Measurements from ENCODE around the gene LGALS3BP.
"Not testable (repeated sequence)": the region's sequence is repeated elsewhere in the genome, so short reads cannot be mapped to it uniquely, and the experiment has no call there.

The LGALS3BP gene

DNA sequence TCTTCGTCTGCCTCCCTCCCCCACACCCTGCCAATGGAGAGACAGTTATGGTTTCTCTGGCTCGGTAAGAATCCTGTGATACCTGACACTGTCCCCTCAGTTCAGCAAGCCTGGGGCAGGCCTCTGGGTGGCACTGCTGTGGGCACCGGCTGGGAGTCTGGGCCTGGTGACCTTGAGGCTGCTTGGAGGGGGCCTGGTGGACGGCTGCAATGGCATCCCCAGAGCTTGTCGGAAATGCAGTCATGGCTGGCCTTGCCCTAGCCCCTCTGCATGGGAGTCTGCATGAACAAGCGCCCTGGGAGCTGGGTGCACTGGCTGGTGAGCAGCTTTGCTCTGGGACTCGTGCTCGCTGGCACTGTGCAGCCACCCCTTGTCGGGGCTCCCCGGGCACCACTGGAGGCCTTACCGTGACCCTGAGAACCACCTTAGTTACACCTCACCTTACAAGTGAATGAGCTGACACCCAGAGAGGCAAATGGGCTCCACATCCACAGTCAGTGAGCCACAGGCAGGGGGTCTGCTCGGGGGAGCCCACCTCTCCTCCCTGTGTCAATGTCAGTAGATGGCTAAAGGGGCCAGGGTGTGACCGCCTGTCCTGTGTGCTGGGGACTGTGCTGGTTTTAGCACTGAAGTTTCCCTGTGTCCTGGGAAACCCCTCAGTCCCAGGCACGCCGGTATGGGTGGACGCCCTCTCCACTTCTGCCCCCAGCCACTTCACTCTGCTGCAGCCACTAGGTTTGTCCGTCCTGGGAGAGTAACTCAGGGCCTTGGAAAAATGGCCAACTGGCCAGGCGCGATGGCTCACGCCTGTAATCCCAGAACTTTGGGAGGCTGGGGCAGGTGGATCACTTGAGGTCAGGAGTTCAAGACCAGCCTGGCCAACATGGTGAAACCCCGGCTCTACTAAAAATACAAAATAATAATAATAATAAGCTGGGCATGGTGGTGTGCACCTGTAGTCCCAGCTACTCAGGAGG, 1.4 kb downstream of the LGALS3BP start:
- no peak for DNase-seq

- DNase-seq, result no peak
Observed at GRCh38 chr17:78977681-78977943, 2.1 kb downstream of the LGALS3BP start.

- no peak for DNase-seq
Observed at GRCh38 chr17:78976907-78977680, 2.6 kb downstream of the LGALS3BP start.

DNA sequence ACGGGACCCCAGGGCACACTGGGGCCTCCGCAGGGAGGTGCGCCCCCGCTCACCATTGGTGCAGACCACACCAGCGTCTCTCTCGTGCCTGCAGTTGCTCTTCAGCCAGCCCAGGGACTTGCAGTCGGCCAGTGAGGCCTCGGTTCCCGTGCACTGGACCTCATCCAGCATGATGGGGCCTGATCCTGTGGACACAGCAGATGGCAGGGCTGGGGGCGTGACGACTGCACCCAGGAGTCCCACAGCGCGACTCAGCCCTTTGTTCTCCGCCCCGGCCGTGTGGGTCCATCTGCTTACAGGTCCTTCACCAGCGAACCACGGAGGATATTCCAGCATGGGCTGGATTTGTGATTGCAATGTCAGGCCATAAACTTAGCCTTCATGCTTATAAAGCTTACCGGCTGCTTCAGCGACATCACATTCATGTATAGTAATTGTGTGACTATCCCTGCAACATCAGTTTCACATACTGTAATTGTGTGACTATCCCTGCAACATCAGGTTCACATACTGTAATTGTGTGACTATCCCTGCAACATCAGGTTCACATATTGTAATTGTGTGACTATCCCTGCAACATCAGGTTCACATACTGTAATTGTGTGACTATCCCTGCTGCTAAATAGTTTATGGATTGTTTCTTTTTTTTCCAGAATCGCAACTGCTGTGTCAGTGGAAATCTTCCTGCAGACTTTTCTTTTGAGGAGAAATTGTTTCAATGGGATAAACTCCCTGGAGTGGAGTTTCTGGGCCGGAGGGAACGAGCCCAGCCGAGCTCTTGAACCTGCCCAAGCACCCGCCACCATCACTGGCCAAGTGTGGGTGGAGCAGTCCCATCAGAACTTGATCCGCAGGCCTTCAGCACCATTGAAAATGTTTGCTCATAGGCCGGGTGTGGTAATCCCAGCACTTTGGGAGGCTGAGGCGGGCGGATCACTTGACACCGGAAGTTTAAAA, 4.8 kb downstream of the LGALS3BP start:
- no peak for DNase-seq

GRCh38 chr17:78973792-78974520, 5.8 kb downstream of the LGALS3BP start:
- DNase-seq, result no peak

DNA sequence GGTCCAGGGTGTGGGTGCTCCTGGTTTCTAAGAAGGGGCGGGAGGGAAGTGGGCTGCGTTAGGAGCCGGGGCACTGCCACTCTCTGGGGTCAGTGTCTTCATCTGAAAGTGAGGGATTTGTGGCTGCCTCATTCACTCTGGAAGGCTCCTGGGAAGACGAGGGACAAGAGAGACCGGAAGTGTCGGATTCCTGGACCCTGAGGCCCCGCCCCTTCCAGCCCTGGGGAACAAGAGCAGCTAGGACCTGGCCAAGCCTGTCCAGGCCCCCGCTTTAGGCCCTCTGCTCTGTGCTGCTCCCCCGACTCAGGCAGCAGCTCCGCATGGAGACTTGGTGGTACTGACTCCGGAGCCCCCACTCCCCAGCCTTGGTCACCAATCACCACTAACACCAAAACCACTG, 6.5 kb downstream of the LGALS3BP start:
- no peak for DNase-seq

- no peak for DNase-seq
Observed at GRCh38 chr17:78972507-78973105, 7.1 kb downstream of the LGALS3BP start.

DNA sequence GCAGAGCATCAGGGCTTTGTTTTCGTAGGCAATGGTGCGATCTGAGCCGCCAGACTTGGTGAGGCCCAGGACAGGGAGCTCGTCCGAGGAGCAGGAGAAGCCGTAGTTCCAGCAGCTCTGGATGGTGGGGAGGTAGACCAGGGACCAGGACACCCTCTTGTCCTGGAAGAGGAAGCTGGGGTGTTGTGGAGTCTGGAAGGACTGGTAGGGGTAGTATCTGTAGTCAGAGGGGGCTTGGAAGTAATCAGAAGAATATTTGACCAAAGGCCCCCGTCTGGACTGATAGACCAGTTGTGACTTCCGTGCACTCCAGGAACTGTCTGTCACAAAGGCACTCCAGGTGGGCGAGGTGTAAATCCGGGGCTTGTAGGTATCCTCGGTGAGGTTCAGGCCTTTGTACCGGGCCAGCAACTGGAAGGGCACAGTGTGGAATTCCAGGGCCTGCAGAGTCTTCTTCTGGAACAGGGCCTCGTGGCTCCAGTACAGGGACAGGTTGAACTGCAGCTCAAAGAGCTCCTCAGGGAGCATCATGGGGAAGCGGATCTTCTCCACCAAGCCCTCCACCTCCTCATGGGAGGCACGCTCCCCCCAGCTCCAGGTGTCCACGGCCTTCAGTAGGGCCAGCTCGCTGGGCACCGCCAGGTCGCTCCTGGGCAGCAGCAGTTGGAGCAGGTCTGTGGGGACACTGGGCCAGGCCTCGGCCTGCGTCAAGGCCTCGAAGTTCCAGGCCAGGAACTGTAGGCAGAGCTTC, 7.8 kb downstream of the LGALS3BP start:
- DNase-seq, result no peak

GRCh38 chr17:78970834-78971755, 8.6 kb downstream of the LGALS3BP start:
- DNase-seq, result no peak

- DNase-seq, result no peak
Observed at GRCh38 chr17:78969865-78970264, 9.9 kb downstream of the LGALS3BP start.

GRCh38 chr17:78967782-78968362, 11.9 kb downstream of the LGALS3BP start:
- DNase-seq, result no peak

DNA sequence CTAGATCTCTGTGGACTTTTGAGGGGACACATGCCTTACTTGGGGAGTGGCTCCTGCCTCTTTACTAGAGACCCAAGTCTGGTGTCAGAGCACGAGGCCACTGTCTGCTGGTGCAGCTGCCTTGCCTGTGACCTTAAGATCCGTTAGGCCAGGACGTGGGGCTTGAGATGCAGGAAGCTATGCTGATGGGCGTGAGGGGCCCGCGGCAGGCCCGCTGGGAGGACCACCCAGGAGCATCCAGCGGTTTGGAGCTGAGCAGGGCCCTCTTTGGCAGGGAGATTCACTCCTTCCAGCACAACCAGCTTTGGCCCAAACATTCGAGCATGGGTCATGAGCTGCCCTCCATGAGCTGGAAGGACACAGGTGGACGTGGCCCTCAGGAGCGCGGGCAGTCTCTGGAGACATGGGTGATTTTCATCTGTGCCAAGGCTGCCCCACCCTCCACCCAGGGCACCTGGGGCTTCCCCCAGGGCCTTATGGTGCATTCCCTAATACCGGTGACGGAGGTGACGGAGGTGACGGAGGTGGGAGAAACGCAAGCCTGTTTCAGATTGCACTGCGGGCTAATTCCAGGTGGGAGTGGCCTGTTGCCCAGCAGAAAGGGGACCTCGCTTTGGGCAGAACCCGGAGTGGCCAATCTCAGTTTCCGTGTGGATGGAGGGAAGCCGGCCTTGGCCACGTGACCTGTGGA, 12.7 kb downstream of the LGALS3BP start:
- no peak for DNase-seq

- no peak for DNase-seq
Observed at GRCh38 chr17:78966123-78966813, 13.5 kb downstream of the LGALS3BP start.

GRCh38 chr17:78965491-78965924, 14.2 kb downstream of the LGALS3BP start:
- no peak for DNase-seq

DNA sequence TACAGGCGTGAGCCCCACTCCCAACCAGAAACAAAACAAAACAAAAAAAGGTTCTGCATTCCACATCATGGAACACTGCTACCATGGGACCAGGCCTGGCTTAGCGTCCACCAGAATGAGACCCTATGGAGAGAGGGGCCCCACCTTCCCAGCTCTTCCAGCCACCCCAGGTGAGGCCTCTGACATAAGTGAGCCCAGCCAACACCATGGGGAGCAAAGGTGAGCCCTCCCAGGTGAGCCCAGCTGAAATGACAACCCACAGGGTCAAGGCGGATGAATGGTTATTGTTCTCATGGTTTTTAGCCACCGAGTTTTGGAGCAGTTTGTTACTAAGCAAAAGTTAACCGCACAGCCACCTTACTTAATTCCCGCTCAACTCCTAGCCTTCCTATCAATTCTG, 16.3 kb downstream of the LGALS3BP start:
- DNase-seq, result no peak

- not testable (repeated sequence) for DNase-seq
Observed at GRCh38 chr17:78962984-78963348, 16.8 kb downstream of the LGALS3BP start.

DNA sequence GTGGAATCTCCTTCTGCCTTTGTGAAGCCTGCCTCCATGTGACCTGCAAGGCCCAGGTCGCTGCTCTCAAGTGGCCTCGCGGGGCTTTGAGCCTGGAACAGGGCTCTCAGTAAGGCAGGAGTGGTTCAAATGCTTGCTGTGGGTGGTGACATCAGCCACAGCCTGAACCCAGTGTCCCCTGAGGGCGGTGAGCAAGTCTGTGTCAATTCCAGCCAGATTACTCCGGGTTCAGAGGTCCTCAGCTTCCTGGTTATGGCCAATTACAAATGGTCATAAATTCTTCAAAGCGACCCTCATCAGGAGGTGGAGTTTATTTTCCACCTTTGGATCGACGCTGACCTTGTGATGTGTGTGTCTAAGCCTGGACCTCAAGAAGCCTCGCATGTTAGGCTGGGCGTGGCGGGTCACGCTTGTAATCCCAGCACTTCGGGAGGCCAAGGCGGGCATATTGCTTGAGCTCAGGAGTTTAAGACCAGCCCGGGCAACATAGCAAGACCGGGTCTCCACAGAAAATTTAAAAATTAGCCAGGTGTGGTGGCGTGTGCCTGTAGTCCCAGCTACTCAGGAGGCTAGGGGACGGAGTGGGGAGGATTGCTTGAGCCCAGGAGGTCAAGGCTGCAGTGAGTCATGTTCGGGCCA, 17.3 kb downstream of the LGALS3BP start:
- DNase-seq, result no peak

- no peak for DNase-seq
Observed at GRCh38 chr17:78961571-78961970, 18.2 kb downstream of the LGALS3BP start.

Measured in activated gamma-delta T cell (primary cell).